K562 (cell line): ENCODE results near the gene ZNF776. TPM values are rescaled to one million over a fixed set of nuclear protein-coding genes. Genes with fewer than 3 reads are reported as not detected.
A peak's percentile ranks its signal among the peaks of the same experiment; 100 is the strongest.

ENCODE experiments used
- BHLHE40 ChIP-seq: IDR thresholded peaks from 2 replicates; pipeline ENCODE4 v1.6.1; 2011; ENCODE audit warnings: low read length, improper control_type of control experiment
- EHMT2 ChIP-seq: fragments of 450-650 bp; IDR thresholded peaks from 2 replicates; pipeline ENCODE4 v1.6.1; 2018; ENCODE audit warnings: antibody characterized with exemption
- FOXP4 ChIP-seq: sonication (generic); formaldehyde crosslinking; IDR thresholded peaks from 2 replicates; pipeline ENCODE4 v1.8.0; 2022; ENCODE audit warnings: mild to moderate bottlenecking, missing genetic modification reagents, borderline replicate concordance
- GABPB1 ChIP-seq: sonication (generic); formaldehyde crosslinking; IDR thresholded peaks from 2 replicates; pipeline ENCODE4 v1.8.0; 2022; ENCODE audit warnings: mild to moderate bottlenecking, missing genetic modification reagents
- GABPB2 ChIP-seq: fragments of 250-450 bp; sonication (Bioruptor Pico); conservative IDR thresholded peaks from 2 replicates; pipeline ENCODE4 v1.5.1; 2021; ENCODE audit warnings: mild to moderate bottlenecking
- MBD1 ChIP-seq: fragments of 250-450 bp; sonication (Bioruptor Pico); IDR thresholded peaks from 2 replicates; pipeline ENCODE4 v1.8.0; 2022; ENCODE audit warnings: inconsistent platforms
- MCM2 ChIP-seq: fragments of 450-650 bp; IDR thresholded peaks from 2 replicates; pipeline ENCODE4 v1.6.1; 2017; ENCODE audit warnings: low read depth, mild to moderate bottlenecking
- MEIS2 ChIP-seq: fragments of 450-650 bp; IDR thresholded peaks from 2 replicates; pipeline ENCODE4 v1.6.1; 2014; ENCODE audit warnings: mild to moderate bottlenecking; ENCODE audit not compliant: partially characterized antibody
- TRIM24 ChIP-seq, 2 experiments: fragments of 450-650 bp; IDR thresholded peaks; 2 replicates each; pipeline ENCODE4 v1.6.1; 2016
- ZC3H4 ChIP-seq: sonication (generic); formaldehyde crosslinking; IDR thresholded peaks from 2 replicates; pipeline ENCODE4 v1.9.0; 2021; ENCODE audit warnings: missing genetic modification reagents, borderline replicate concordance
- ZNF133 ChIP-seq: fragments of 250-450 bp; sonication (Bioruptor Pico); IDR thresholded peaks from 2 replicates; pipeline ENCODE4 v1.4.0; 2020; ENCODE audit warnings: mild to moderate bottlenecking
- ZNF165 ChIP-seq: fragments of 250-450 bp; sonication (Bioruptor Pico); IDR thresholded peaks from 2 replicates; pipeline ENCODE4 v1.4.0; 2020; ENCODE audit warnings: borderline replicate concordance
- ZNF449 ChIP-seq: fragments of 250-450 bp; sonication (Bioruptor Pico); IDR thresholded peaks from 2 replicates; pipeline ENCODE4 v1.8.0; 2022; ENCODE audit warnings: moderate library complexity, mild to moderate bottlenecking, inconsistent platforms
- polyA plus RNA-seq, 8 experiments: library from polyadenylated mRNA; depleted of rRNA in 4 of 8; stranded (reverse) in 5 of 8; unstranded in 3 of 8; fragments of >200 nt; fragmentation: Nextera tagmentation in 2 of 8; fragmentation: Illumina TruSeq in 1 of 8; extraction: Ambion mirVana in 2 of 8; extraction: Trizol in 1 of 8; gene quantifications; 2 replicates each; pipeline versions ENCODE4 v1.2.1 to v1.2.3, GENCODE V29; 2011 to 2014; ENCODE audit warnings: inconsistent platforms in 1 of 8, missing spikeins in 1 of 8
- total RNA-seq, 7 experiments: library from RNA; depleted of rRNA in 6 of 7; stranded (reverse); fragments of >200 nt in 6 of 7; fragmentation: Illumina TruSeq in 2 of 7; extraction: Trizol in 2 of 7; gene quantifications; 2 replicates each; pipeline versions ENCODE4 v1.2.1 to v1.2.3, GENCODE V29; 2011 to 2021; ENCODE audit warnings: low replicate concordance in 1 of 7
- TF ChIP-seq, protein P1 (sequence below), 2 experiments: fragments of 450-650 bp; IDR thresholded peaks; 2 replicates each; pipeline ENCODE4 v1.6.1; 2016; ENCODE audit warnings: mild to moderate bottlenecking in 2 of 2, borderline replicate concordance in 1 of 2, low read depth in 1 of 2, moderate library complexity in 1 of 2

ZNF776 gene
- total and polyA plus RNA-seq, 9 of the 15 experiments (the other 6 are each of a cell fraction or from before 2014, with no cell fraction given): 2.2 to 16.9 (median 8.2) TPM

DNA sequence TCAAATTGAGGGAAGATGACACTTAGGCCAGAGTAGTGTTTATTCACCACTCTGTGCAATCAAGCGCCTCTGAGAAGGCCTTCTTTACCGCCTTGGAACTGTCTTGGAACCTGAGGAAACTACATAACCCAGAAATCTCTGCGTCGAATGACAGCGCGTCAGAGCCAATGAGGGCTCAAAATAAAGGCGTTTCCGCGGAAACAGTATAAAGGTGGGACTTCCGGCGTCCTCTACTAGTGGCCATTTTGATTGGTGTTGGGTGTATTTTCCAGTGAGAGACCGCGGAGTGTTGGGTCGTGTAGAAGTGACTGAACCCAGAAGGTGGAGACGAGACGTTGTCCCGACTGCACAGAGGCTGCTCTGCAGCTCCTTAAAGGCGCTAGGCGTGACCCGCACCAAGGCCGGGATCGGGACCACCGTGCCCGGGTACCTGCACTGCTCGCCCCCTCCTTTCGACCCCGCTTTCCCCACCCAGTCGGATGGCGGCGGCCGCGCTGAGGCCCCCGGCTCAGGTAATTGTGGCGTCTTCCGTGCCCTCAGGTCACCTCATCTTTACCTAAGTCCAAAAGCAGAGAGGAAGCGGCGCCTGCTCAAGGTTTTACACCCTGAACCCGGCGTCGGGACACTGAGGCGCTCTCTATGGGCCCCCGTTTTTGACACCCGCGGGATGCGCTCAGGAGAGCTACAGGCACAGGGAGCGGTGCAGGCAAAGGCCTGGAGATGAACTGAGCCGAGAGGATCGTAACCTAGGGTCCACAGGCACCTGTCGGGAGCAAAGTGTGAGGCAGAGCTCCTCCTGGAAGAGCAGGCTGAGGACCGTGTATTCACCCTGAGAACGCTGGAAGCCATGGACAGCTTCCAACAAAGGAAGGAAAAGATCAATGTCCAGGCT, at the start of gene ZNF776 (continued):
- TF ChIP-seq, protein P1, sequence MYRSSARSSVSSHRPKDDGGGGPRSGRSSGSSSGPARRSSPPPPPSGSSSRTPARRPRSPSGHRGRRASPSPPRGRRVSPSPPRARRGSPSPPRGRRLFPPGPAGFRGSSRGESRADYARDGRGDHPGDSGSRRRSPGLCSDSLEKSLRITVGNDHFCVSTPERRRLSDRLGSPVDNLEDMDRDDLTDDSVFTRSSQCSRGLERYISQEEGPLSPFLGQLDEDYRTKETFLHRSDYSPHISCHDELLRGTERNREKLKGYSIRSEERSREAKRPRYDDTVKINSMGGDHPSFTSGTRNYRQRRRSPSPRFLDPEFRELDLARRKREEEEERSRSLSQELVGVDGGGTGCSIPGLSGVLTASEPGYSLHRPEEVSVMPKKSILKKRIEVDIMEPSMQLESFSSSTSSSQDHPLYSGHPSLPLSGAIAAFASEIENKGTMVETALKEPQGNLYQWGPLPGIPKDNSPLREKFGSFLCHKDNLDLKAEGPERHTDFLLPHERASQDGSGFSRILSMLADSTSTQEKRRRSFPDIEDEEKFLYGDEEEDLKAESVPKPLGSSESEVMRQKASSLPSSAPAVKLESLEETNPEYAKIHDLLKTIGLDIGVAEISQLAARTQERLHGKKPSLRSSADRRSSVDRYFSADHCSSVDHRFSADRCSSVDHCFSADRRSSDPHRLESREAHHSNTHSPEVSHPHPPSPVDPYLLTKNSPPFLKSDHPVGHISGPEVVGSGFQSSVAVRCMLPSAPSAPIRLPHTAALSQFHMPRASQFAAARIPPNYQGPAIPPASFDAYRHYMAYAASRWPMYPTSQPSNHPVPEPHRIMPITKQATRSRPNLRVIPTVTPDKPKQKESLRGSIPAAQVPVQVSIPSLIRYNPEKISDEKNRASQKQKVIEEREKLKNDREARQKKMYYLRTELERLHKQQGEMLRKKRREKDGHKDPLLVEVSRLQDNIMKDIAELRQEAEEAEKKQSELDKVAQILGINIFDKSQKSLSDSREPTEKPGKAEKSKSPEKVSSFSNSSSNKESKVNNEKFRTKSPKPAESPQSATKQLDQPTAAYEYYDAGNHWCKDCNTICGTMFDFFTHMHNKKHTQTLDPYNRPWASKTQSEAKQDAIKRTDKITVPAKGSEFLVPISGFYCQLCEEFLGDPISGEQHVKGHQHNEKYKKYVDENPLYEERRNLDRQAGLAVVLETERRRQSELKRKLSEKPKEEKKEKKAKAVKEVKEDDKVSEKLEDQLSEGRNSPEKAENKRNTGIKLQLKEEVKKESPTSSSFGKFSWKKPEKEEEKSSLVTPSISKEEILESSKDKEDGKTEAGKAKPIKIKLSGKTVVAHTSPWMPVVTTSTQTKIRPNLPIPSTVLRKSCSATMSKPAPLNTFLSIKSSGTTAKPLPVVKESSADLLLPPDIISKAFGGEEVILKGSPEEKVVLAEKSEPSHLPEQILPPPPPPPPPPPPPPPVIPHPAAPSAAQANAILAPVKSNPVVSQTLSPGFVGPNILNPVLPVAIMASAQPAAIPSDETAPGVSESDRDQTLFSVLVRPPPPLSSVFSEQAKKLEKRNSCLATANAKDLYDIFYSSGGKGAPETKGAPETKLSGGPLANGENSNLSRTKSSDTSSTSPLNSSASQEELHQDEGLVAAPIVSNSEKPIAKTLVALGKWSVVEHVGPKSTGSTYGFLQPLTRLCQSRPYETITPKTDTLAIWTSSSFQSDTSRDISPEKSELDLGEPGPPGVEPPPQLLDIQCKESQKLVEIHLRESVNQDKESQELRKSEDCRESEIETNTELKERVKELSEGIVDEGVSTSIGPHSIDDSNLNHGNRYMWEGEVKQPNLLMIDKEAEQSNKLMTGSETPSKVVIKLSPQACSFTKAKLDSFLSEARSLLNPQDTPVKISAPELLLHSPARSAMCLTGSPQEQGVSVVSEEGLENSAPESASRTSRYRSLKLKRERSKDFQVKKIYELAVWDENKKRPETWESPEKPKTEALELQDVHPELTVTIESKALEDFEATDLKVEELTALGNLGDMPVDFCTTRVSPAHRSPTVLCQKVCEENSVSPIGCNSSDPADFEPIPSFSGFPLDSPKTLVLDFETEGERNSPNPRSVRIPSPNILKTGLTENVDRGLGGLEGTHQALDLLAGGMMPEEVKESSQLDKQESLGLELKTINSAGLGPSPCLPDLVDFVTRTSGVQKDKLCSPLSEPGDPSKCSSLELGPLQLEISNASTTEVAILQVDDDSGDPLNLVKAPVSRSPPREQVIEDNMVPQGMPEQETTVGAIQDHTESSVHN (IDR thresholded peaks at IDR 0.05; ENCODE audit: borderline replicate concordance in 1 of 2, low read depth in 1 of 2): no peak
- TF ChIP-seq FOXP4 (no peak), MEIS2 (no peak), ZNF449 (CRISPR knock-in tag) (no peak), MBD1 (CRISPR knock-in tag) (no peak), ZNF133 (no peak), BHLHE40 (no peak), TRIM24 (IDR thresholded peaks at IDR 0.05) (no peak), EHMT2 (peak; percentile 71; the same call in 1 of the 2 replicates), MCM2 (no peak), ZNF165 (CRISPR knock-in tag) (no peak), GABPB1 (CRISPR knock-in tag) (peak; percentile 96), ZC3H4 (CRISPR knock-in tag) (no peak), GABPB2 (CRISPR knock-in tag) (no peak)
